AG10803 (cell line): ENCODE results near the gene CYP26A1.

Experiments used
- DNase-seq: peaks from one replicate; pipeline ENCODE4 v3.0.0; 2010; ENCODE audit warnings: low read depth
- H3K4me3 ChIP-seq: 2 replicates; pipeline ENCODE4 v1.5.1; 2011; ENCODE audit warnings: mild to moderate bottlenecking, low read length, control low read depth
- CTCF ChIP-seq: conservative IDR thresholded peaks from 2 replicates; pipeline ENCODE4 v1.5.1; 2011; ENCODE audit warnings: mild to moderate bottlenecking, low read length, control low read depth, inconsistent platforms

CYP26A1 gene

GRCh38 chr10:93034426-93034825 is 39.3 kb upstream of the CYP26A1 start:
- no peak overlapping the region for H3K4me3 ChIP-seq
- TF ChIP-seq CTCF: no peak
- DNase-seq: peak; percentile 40

- no peak overlapping the region for H3K4me3 ChIP-seq
- no peak for TF ChIP-seq CTCF
- DNase-seq: no peak
Measured at GRCh38 chr10:93039110-93039509, 34.6 kb upstream of the CYP26A1 start.

- TF ChIP-seq CTCF: peak; percentile 91
- peak; percentile 52 for DNase-seq
- no peak overlapping the region for H3K4me3 ChIP-seq
Measured at GRCh38 chr10:93039721-93040120, 34.0 kb upstream of the CYP26A1 start.

- no peak for DNase-seq
- no peak for TF ChIP-seq CTCF
- H3K4me3 ChIP-seq: no peak overlapping the region
Measured at GRCh38 chr10:93054486-93054885, 19.2 kb upstream of the CYP26A1 start.

- DNase-seq: no peak
- no peak overlapping the region for H3K4me3 ChIP-seq
- TF ChIP-seq CTCF: no peak
Measured at GRCh38 chr10:93058139-93058538, 15.6 kb upstream of the CYP26A1 start.

GRCh38 chr10:93059975-93060886 is 13.5 kb upstream of the CYP26A1 start, which contains the start of gene CYP26C1:
Gene CYP26C1 (plus strand): TSS chr10:93060798. CDS start chr10:93061264, 466 bp downstream.
- H3K4me3 ChIP-seq: no peak within 1 kb of the TSS
- no peak for TF ChIP-seq CTCF
- no peak for DNase-seq
